ENCODE results near the gene LRCH2. TPM values are rescaled to one million over a fixed set of nuclear protein-coding genes. Genes with fewer than 3 reads are reported as not detected.

LRCH2 gene
- total and polyA plus RNA-seq, 10 donors: 0.39 to 4.0 (median 2.8) TPM

DNA sequence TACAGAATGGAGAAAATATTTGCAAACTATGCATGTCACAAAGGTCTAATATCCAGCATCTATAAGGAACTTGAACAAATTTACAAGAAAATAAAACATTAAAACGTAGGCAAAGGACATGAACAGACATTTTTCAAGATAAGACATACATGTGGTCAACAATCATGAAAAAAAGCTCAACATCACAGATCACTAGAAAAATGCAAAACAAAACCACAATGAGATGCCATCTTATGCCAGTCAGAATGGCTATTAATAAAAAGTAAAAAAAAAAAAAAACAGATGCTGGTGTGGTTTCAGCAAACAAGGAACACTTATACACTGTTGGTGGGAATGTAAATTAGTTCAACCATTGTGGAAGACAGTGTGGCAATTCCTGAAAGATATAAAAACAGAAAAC lies 140.7 kb downstream of the LRCH2 start:
- no peaks in the 10 kb centered on the region for H3K9me3 ChIP-seq
- H3K4me1 ChIP-seq: no peaks in the 10 kb centered on the region
- H3K4me3 ChIP-seq: no peak overlapping the region
- no peak overlapping the region for H3K27ac ChIP-seq
- no peak for TF ChIP-seq CTCF (IDR thresholded peaks at IDR 0.05 in 8 of 11, conservative IDR thresholded peaks at IDR 0.05 in 3 of 11)
- no peak for TF ChIP-seq POLR2A (IDR thresholded peaks at IDR 0.05)
- TF ChIP-seq POLR2AphosphoS5 (IDR thresholded peaks at IDR 0.05): no peak
- DNase-seq: no peak
- WGBS, 5 donors: 39 to 61% (median 49%) methylated on average over 1 of the region's 1 CpG
- H3K36me3 ChIP-seq: no peaks in the 10 kb centered on the region
- intact Hi-C loops (cut with DNase I; ENCODE audit: low total_unique reads): no loop called here
- no peaks in the 10 kb centered on the region for H3K27me3 ChIP-seq (replicated peaks in 1 of 7)

- Histone ChIP-seq H3K4me1 (no peaks in the 10 kb centered on the region), H3K27me3 (replicated peaks in 1 of 7) (no peaks in the 10 kb centered on the region), H3K27ac (no peak overlapping the region), H3K36me3 (no peaks in the 10 kb centered on the region), H3K4me3 (no peak overlapping the region), H3K9me3 (no peaks in the 10 kb centered on the region)
- intact Hi-C loops (cut with DNase I; ENCODE audit: low total_unique reads): no loop called here
- no peak for DNase-seq
- 38 to 85% (median 79%) methylated on average over 1 of the region's 1 CpG for WGBS, 5 donors
- no peak for TF ChIP-seq CTCF (IDR thresholded peaks at IDR 0.05 in 8 of 11, conservative IDR thresholded peaks at IDR 0.05 in 3 of 11)
- no peak for TF ChIP-seq POLR2A (IDR thresholded peaks at IDR 0.05)
- TF ChIP-seq POLR2AphosphoS5 (IDR thresholded peaks at IDR 0.05): no peak
Measured at GRCh38 chrX:115089419-115089818, 144.5 kb downstream of the LRCH2 start.

DNA sequence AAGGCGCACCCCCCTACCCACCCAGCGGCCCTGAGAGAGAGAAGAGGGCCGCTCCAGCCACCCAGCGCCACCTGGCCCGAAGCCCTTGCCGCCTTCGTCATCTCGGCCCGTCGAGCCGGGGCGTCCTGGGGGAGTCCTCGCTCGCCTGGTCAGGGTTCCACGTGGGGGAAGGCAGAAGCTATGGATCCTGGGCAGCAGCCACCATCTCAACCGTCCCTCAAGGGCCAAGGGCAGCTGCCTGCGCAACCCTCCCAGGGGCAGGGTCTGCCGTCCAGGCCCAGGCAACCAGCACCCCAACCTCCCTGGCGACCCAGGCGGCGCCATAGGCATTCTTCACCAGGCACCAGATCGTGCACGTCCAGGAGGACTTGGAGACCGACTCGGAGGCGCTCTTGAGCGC lies 165.0 kb downstream of the LRCH2 start:
- 79 to 95% (median 92%) methylated on average over 2 to 27 of the region's 27 CpGs for WGBS, 5 donors
- intact Hi-C loops (cut with DNase I; ENCODE audit: low total_unique reads): no loop called here
- no peaks in the 10 kb centered on the region for H3K9me3 ChIP-seq
- H3K36me3 ChIP-seq: no peaks in the 10 kb centered on the region
- H3K27me3 ChIP-seq (replicated peaks in 1 of 7): no peaks in the 10 kb centered on the region
- no peak for TF ChIP-seq POLR2A (IDR thresholded peaks at IDR 0.05)
- H3K4me3 ChIP-seq: no peak overlapping the region
- H3K27ac ChIP-seq: no peak overlapping the region
- no peaks in the 10 kb centered on the region for H3K4me1 ChIP-seq
- DNase-seq: peak; percentile 61

DNA sequence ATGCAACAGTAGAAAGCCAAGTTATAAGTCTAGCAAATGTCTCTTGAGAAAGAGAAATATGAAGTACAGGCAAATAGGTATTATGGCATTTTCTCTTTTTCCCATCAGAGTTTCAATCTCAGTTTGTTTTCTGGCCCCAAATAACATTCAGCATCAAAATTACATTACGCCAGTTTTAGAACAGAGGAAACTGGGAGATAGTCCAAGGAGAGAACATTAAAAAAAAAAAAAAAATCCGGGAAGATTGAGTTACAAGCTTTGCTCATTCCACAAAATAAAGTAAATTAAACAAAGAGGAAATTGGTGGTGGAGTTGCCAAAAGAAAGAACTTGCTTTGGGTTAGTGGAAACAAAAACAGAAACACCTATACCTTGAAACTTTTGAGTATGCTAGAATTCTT lies 166.1 kb downstream of the LRCH2 start:
- H3K27ac ChIP-seq: no peak overlapping the region
- peaks cover 0 to 3% (median 0%) of the 10 kb centered on the region in 8 donors for H3K9me3 ChIP-seq
- H3K27me3 ChIP-seq (replicated peaks in 1 of 7): no peaks in the 10 kb centered on the region
- intact Hi-C loops (cut with DNase I; ENCODE audit: low total_unique reads): no loop called here
- DNase-seq: no peak
- H3K4me3 ChIP-seq: no peak overlapping the region
- 36 to 71% (median 52%) methylated on average over 2 of the region's 2 CpGs for WGBS, 5 donors
- no peak for TF ChIP-seq POLR2A (IDR thresholded peaks at IDR 0.05)
- TF ChIP-seq CTCF (IDR thresholded peaks at IDR 0.05 in 8 of 11, conservative IDR thresholded peaks at IDR 0.05 in 3 of 11): no peak
- no peak for TF ChIP-seq POLR2AphosphoS5 (IDR thresholded peaks at IDR 0.05)
- H3K36me3 ChIP-seq: no peaks in the 10 kb centered on the region
- no peaks in the 10 kb centered on the region for H3K4me1 ChIP-seq

DNA sequence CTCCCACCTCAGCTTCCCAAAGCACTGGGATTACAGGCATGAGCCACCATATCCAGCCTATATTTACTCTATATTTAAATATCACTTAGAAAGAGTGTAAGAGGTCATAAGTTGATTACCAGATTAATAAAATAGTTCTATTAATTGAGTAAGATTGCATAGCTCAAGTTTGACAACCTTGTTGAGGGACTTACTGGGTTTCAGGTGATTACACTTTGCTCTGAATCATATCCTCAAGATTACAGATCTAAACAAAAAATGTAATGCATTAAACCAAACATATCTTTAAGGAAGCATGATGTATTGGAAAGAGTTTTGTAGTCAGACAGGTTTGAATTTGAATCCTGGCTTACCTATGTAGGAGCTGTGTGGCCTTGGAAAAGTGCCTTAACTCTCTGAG lies 168.6 kb downstream of the LRCH2 start:
- DNase-seq: no peak
- Histone ChIP-seq H3K36me3 (no peaks in the 10 kb centered on the region), H3K4me1 (no peaks in the 10 kb centered on the region), H3K4me3 (no peak overlapping the region), H3K27ac (no peak overlapping the region), H3K27me3 (replicated peaks in 1 of 7) (no peaks in the 10 kb centered on the region), H3K9me3 (peaks cover 0 to 18% (median 11%) of the 10 kb centered on the region in 8 donors)
- intact Hi-C loops (cut with DNase I; ENCODE audit: low total_unique reads): no loop called here
- TF ChIP-seq POLR2A (IDR thresholded peaks at IDR 0.05) (no peak), POLR2AphosphoS5 (IDR thresholded peaks at IDR 0.05) (no peak), CTCF (IDR thresholded peaks at IDR 0.05 in 8 of 11, conservative IDR thresholded peaks at IDR 0.05 in 3 of 11) (no peak)
